NB4 (cell line): Measurements from ENCODE around the gene RNF114.
"Not testable (repeated sequence)": the region's sequence is repeated elsewhere in the genome, so short reads cannot be mapped to it uniquely, and the experiment has no call there.

Experiments used
- DNase-seq: peaks from one replicate; pipeline ENCODE4 v3.0.0; 2010; ENCODE audit warnings: low read depth
- H3K4me3 ChIP-seq: one replicate; pipeline ENCODE4 v1.5.1; 2011; ENCODE audit warnings: mild to moderate bottlenecking, low read depth, low read length, moderate library complexity
- MYC ChIP-seq: IDR thresholded peaks from 2 replicates; pipeline ENCODE4 v1.6.1; 2011; ENCODE audit warnings: low read depth, low read length
- POLR2A ChIP-seq: IDR thresholded peaks from 2 replicates; pipeline ENCODE4 v1.6.1; 2011; ENCODE audit warnings: mild to moderate bottlenecking; ENCODE audit not compliant: insufficient read length; ENCODE audit errors: extremely low read depth
- TF ChIP-seq, protein P1 (sequence below): IDR thresholded peaks from 2 replicates; pipeline ENCODE4 v1.6.1; 2011; ENCODE audit warnings: low read depth, low read length
- TF ChIP-seq, protein P2 (sequence below): IDR thresholded peaks from one replicate; pipeline ENCODE4 v1.5.1; 2012; ENCODE audit warnings: low read depth, low read length

Gene RNF114

DNA sequence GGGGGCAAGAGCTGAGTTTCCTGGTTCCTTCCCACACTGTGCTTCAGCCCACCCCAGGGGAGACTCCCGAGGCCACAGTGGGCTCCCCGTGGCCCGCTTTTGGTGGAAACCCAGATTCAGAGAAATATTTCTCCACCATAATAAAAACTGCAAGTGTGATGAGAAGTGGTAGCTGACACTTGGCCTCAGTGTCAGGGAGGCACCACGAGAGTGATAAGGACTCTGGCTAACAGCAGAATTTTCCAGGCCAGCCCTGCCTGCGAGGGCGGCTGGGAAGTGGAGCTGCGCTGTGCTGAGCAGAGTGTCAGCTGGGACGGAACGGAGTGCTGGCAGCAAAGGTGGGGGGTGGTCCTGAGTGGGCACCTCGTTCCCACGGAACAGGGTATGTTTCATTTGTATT lies 43.4 kb upstream of the RNF114 start:
- TF ChIP-seq MYC (no peak), POLR2A (no peak)
- TF ChIP-seq, protein P1, sequence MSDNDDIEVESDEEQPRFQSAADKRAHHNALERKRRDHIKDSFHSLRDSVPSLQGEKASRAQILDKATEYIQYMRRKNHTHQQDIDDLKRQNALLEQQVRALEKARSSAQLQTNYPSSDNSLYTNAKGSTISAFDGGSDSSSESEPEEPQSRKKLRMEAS: no peak
- TF ChIP-seq, protein P2, sequence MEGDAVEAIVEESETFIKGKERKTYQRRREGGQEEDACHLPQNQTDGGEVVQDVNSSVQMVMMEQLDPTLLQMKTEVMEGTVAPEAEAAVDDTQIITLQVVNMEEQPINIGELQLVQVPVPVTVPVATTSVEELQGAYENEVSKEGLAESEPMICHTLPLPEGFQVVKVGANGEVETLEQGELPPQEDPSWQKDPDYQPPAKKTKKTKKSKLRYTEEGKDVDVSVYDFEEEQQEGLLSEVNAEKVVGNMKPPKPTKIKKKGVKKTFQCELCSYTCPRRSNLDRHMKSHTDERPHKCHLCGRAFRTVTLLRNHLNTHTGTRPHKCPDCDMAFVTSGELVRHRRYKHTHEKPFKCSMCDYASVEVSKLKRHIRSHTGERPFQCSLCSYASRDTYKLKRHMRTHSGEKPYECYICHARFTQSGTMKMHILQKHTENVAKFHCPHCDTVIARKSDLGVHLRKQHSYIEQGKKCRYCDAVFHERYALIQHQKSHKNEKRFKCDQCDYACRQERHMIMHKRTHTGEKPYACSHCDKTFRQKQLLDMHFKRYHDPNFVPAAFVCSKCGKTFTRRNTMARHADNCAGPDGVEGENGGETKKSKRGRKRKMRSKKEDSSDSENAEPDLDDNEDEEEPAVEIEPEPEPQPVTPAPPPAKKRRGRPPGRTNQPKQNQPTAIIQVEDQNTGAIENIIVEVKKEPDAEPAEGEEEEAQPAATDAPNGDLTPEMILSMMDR: no peak
- no peak for DNase-seq
- no peak overlapping the region for H3K4me3 ChIP-seq

DNA sequence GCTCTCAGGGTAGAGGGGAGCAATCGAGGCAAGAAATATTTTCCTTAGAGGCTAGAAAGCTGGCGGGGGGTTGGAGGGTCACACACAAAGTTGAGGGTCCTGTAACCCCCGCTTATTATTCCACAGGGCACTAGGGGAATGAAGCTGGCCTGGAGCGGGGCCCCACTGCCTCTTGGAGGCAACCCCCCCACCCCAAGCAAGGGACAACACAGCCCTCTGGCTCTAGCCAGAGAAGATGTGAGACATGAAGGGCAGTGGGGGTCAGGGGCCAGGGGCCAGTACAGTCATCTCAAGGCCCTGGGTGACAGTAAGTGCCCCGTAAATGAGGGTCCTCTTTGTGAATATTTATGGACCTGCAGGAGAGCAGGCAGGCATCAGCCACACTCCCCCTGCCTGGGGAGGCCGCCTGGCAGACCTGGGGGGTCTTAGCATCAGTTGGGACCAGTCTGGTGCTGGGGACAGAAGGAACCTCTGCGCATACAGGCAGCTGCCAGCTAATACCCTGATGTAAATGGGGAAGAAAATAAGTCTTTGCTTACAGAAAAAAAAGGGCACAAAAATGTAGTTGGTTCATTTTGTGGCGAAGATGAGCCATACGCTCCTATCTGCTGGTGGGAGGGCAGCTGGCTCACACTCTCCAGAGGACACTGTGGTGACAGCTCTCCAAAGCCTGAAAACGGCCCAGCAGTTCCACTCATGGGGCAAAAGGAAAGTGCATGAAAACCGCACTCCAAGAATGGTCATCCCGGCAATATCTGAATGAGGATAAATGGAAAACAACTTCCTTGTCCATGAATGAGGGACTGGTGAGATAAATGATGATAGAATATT lies 42.7 kb upstream of the RNF114 start:
- peak; percentile 78 for DNase-seq
- TF ChIP-seq, protein P1: no peak
- TF ChIP-seq MYC (no peak), POLR2A (no peak)
- TF ChIP-seq, protein P2: no peak
- no peak overlapping the region for H3K4me3 ChIP-seq

DNA sequence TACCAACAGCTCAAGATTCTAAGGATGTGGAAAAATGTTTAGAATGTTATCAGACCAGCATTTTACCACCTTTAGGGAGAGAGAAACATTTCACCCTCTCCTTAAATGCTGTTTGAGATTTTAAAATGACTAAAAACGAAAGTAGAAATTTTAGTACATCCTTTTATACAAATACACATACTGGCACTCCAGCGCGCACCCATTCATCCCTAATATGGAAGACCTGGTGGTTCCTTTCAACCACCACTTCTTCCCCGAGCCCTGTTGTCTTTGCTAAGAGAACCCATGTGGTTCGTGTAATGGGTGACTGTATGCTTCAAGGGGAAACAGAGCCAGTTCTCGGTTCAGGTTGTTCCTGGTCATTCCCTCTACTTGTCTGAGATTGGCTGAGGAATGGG lies 42.1 kb upstream of the RNF114 start:
- H3K4me3 ChIP-seq: no peak overlapping the region
- TF ChIP-seq, protein P1: no peak
- TF ChIP-seq POLR2A (no peak), MYC (no peak)
- TF ChIP-seq, protein P2: no peak
- no peak for DNase-seq

DNA sequence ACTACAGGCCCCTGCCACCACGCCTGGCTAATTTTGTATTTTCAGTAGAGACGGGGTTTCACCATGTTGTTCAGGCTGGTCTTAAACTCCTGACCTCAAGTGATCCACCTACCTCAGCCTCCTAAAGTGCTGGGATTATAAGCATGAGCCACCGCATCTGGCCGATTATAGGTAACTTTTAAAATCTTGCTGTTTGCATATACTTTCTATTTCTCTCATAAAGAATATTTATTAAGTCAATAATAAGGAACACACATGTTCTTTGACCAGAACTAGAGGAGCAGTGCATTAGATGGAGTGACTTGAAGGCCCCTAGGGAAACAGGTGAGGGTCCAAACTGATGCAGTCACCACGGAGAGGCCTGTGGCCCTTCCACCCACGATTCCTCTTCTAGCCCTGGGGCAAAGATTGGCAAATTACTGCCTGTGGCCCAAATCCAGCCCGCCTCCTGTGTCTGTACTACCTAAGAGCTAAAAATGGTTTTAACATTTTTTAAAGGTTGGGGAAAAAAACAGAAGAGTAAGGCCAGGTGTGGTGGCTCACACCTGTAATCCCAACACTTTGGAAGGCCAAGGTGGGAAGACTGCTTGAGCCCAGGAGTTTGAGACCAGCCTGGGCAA lies 40.6 kb upstream of the RNF114 start:
- H3K4me3 ChIP-seq, DNase-seq: not testable (repeated sequence)

DNA sequence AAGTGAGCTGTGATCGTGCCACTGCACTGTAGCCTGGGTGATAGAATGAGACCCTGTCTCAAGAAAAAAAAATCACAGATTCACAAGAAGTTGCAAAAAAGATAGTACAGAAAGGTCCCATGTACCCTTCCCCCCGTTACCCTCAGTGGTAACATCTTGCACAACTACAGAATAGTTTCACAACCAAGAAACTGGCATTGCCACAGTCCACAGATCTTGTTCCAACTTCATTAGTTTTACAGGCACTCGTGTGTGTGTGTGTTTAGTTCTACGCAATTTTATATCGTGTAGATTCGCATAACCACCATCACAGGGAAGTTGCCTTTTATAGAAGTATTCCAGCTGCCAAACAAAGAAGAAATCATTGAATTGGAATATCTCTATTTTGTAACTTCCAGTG lies 40.0 kb upstream of the RNF114 start:
- peak overlapping the region; percentile 39 for H3K4me3 ChIP-seq
- TF ChIP-seq, protein P1: no peak
- peak; percentile 60 for TF ChIP-seq MYC
- peak; percentile 91 for DNase-seq

DNA sequence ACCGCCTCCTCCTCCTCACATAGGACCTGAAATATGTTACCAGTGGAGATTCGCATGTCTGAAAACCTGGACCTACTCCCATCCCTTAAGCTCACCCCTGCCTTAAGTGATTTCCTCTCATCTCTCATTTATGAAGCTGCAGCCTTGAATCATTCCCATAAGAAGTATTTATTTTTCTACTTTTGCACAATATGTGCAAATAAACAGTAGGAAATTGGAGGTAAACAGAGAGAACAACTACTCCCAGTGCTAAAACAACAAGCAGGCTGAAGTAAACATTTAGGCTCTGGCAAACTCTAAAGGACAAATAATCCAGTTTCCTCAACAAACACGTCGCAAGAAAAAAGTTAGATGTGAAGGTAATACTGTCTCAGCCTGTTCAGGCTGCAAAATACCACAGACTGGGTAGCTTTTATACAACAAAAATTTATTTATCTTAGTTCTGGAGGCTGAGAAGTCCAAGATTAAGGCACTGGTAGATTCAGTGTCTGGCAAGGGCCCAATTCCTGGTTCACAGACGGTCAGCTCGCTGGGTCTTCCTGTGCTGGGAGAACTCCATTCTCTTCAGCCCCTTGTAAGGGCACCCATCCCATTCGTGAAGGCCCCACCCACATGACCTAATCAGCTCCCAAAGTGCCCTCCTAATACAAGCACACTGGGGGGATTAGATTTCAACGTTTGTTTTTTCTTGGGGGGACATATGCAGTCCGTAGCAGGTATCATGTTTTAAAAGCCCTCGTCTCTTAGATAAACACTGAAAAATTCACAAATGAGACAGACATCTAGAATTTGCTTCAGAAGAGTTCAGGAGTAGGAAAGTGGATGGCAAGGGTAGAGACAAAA lies 36.4 kb upstream of the RNF114 start:
- no peak for DNase-seq
- TF ChIP-seq, protein P2: no peak
- TF ChIP-seq MYC (no peak), POLR2A (no peak)
- TF ChIP-seq, protein P1: no peak
- H3K4me3 ChIP-seq: no peak overlapping the region
